Astrocyte of the spinal cord (primary cell): ENCODE results near the gene MPG.
A peak's percentile ranks its signal among the peaks of the same experiment; 100 is the strongest.
"Not testable (repeated sequence)": the region's sequence is repeated elsewhere in the genome, so short reads cannot be mapped to it uniquely, and the experiment has no call there.

Experiments
- DNase-seq: peaks from one replicate; pipeline ENCODE4 v3.0.0; 2011; ENCODE audit warnings: low read depth, low spot score
- H3K4me3 ChIP-seq: 2 replicates; pipeline ENCODE4 v1.5.1; 2011; ENCODE audit warnings: low read depth, mild to moderate bottlenecking, low read length, moderate library complexity
- in situ Hi-C: cut with HindIII; loops from 2 replicates; pipeline ENCODE4 v1.10.0; 2017; ENCODE audit warnings: low sequenced_read_pairs
- TF ChIP-seq, protein P1 (sequence below): IDR thresholded peaks from 2 replicates; pipeline ENCODE4 v1.5.1; 2012; ENCODE audit warnings: low read depth, mild to moderate bottlenecking, low read length, inconsistent platforms

MPG gene

DNA sequence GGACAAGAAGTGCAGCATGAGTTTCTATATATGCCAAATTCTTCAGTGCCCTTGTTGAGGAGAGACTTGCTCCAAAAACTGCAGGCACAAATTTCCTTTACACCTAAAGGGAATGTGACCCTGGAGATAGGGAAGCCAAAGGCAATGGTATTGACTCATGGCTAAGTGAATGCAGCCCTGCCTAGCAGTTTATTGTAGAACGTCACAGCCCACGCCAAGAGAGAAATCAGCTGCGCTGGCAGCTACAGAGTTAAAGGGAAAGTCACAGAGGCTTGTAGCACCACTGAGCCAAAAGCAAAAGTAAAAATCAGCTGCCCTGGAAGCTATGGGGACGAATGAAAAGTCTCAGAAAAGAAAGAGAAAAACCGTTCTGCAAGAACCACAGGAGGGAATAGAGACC, 34.7 kb upstream of the MPG start:
- in situ Hi-C loops: no loop called here
- no peak for DNase-seq
- H3K4me3 ChIP-seq: no peak overlapping the region
- TF ChIP-seq, protein P1, sequence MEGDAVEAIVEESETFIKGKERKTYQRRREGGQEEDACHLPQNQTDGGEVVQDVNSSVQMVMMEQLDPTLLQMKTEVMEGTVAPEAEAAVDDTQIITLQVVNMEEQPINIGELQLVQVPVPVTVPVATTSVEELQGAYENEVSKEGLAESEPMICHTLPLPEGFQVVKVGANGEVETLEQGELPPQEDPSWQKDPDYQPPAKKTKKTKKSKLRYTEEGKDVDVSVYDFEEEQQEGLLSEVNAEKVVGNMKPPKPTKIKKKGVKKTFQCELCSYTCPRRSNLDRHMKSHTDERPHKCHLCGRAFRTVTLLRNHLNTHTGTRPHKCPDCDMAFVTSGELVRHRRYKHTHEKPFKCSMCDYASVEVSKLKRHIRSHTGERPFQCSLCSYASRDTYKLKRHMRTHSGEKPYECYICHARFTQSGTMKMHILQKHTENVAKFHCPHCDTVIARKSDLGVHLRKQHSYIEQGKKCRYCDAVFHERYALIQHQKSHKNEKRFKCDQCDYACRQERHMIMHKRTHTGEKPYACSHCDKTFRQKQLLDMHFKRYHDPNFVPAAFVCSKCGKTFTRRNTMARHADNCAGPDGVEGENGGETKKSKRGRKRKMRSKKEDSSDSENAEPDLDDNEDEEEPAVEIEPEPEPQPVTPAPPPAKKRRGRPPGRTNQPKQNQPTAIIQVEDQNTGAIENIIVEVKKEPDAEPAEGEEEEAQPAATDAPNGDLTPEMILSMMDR: no peak

DNA sequence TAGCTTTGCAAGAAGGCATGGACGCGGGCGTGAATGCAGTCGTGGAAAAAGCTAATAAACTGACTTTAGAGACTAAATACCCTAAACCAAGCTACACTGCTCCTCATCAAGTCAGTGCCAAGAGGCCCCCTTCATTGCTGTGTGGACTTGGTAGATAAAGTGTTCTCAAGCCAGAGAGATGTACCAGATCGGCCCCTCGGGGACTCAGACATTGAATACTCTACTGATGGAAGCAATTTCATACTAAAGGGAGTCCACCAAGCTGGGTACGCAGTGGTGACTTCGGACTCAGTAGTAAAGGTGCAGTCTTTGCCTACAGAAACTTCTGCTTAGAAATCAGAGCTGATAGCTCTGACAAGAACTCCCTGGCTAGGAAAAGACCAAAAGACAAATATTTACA, 33.4 kb upstream of the MPG start:
- H3K4me3 ChIP-seq: no peak overlapping the region
- TF ChIP-seq, protein P1: no peak
- in situ Hi-C loops: no loop called here
- no peak for DNase-seq

DNA sequence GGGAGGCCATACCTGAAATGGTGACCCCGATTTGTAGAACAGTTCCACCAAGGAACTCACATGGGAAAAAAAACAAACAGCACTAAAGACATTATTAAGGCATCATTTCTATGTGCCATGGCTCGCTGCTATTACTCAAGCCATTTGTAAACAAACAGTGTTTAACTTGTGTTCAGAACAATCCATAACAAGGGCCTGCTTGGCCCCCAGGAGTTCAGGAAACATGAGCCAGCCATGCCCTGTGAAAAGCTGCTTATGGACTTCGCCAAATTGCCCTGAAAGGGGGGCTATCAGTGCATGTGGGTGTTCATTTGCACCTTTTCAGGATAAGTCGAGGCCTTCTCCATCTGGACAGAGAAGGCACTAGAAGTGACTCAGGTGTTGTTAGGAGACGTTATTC, 32.6 kb upstream of the MPG start:
- TF ChIP-seq, protein P1: no peak
- in situ Hi-C loops: no loop called here
- no peak for DNase-seq
- no peak overlapping the region for H3K4me3 ChIP-seq

DNA sequence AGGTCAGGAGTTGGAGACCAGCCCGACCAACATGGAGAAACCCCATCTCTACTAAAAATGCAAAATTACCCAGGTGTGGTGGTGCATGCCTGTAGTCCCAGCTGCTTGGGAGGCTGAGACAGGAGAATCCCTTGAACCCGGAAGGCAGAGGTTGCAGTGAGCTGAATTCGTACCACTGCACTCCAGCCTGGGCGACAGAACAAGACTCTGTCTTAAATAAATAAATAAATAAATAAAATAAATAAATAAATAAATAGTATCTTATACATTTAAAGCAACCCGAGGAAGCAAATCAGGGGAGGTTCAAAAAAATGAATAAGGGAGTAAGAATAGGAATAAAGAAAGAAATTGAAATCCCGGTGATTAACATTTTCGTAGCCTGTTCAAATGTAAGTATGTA, 31.5 kb upstream of the MPG start:
- in situ Hi-C loops, H3K4me3 ChIP-seq, DNase-seq: not testable (repeated sequence)

DNA sequence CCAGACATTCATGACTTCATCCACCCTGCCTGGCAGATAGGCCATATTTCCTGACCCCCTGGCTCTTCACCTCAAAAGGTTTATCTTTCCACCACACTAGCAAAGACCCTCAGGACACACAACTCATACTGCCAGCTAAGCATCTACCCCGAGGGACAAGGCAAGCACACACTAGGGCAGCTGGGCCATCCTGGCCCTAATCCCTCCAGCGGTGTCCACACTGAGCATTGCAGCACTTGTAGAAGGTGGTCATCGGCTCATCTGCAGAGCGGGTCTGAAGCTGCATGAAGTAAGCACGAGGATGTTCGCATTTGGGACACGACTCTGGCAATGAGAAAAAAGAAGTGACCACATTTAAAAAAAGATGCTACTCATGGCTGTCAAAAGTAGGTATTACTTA, 30.8 kb upstream of the MPG start:
- DNase-seq: no peak
- H3K4me3 ChIP-seq: no peak overlapping the region
- in situ Hi-C loops: no loop called here
- TF ChIP-seq, protein P1: no peak

DNA sequence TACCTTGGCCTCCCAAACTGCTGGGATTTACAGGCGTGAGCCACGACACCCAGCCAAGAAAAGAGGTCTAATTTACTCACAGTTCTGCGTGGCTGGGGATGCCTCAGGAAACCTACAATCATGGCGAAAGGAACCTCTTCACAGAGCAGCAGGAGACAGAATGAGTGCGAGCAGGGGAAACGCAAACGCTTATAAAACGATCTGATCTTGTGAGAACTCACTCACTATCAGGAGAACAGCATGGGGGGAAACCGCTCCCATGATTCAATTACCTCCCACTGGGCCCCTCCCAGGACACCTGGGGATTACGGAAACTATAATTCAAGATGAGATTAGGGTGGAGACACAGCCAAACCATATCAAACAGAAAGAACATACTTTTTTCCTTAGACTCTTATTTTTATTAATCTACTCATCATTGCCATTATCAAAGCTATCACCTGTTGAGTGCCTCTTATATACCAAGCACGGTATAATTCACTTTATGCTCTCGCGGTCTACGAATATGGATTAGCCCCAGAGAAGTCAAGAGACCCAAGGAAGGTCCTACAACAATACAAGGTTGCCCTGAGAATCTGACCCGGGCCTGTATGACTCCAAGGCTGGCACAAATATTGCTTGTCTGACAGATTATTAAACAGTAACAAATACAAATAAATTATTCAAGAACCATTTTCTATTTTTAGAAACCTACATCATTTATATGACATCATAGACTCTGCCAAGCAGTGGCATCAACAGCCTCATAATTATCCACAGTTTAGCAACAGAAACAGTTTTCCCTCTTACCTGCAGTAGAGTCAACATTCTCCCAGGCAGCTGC, 27.0 kb upstream of the MPG start:
- TF ChIP-seq, protein P1: no peak
- in situ Hi-C loops: no loop called here
- DNase-seq: no peak
- no peak overlapping the region for H3K4me3 ChIP-seq

DNA sequence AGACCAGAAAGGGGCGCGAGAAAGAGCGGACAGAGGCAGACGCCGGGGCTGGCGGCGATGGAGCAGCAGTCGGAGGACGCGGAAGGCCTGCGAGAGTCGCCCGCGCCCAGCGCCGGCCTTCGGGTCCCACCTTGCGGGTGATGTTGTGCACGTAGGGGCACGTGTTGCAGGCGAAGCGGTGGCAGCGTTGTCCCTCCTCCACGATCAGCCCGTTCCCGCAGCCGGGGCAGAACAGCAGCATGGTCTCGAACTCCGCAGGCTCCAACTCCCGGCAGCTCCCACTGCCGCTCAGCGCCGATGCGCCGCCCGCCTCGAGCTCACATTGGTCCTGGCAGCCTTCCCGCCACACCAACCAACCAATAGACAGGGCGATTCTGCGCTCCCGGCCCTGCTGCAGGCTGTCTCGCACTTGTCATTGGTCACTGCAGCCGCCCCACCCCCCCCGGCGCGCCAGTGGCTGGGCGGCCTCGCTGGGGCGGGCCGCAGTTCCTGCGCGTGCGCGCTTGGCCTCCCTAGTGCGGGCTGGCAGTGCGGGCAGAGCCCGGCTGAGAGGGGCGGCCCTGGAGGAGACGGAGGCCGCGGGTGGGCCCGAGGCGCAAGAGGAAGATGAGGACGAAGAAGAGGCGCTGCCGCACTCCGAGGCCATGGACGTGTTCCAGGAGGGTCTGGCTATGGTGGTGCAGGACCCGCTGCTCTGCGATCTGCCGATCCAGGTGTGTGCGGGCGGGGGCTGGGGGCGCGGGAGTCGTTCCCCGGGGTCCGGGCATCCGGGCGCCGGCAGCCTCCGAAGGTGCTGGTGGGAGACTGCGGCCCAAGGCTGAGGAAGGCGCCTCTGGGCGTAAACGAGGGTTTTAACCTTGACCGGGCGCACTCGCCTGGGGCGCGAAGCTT, 24.4 kb upstream of the MPG start, which contains the start of the genes POLR3K and SNRNP25:
Gene POLR3K (minus strand): TSS at position 263 of the 891 bp plus-strand sequence. CDS start 22 bp downstream, at position 241.
Gene SNRNP25 (plus strand): TSS at position 483 of the 891 bp plus-strand sequence. CDS start 189 bp downstream, at position 672.
- TF ChIP-seq, protein P1: no peak
- in situ Hi-C loops: no loop called here

More for the DNA sequence above, 24.4 kb upstream of the MPG start, which contains the start of the genes POLR3K and SNRNP25:
- peak within 1 kb of the TSS; percentile 75 for H3K4me3 ChIP-seq
- DNase-seq: peak; percentile 98
